Measurements from ENCODE around the gene TNFSF13.

- TF ChIP-seq CTCF (IDR thresholded peaks at IDR 0.05) (no peak), POLR2A (IDR thresholded peaks at IDR 0.05) (no peak)
Measured at GRCh38 chr17:7561589-7562207, 3.1 kb downstream of the TNFSF13 start, which contains the start of gene SENP3.
